ENCODE results near the gene SLC2A8.

Gene SLC2A8

GRCh38 chr9:127403507-127404192 is 6.7 kb downstream of the SLC2A8 start:
- no peak for DNase-seq (ENCODE audit: low spot score)

- no peak for DNase-seq (ENCODE audit: low spot score)
Observed at GRCh38 chr9:127404631-127405030, 7.7 kb downstream of the SLC2A8 start.

- no peak for DNase-seq (ENCODE audit: low spot score)
Observed at GRCh38 chr9:127405344-127406125, 8.6 kb downstream of the SLC2A8 start.

GRCh38 chr9:127406799-127407491 is 10.0 kb downstream of the SLC2A8 start:
- no peak for DNase-seq (ENCODE audit: low spot score)

GRCh38 chr9:127407492-127407843 is 10.5 kb downstream of the SLC2A8 start:
- DNase-seq (ENCODE audit: low spot score), result no peak

GRCh38 chr9:127411122-127411521 is 14.2 kb downstream of the SLC2A8 start:
- no peak for DNase-seq (ENCODE audit: low spot score)

GRCh38 chr9:127415141-127415540 is 18.2 kb downstream of the SLC2A8 start:
- DNase-seq (ENCODE audit: low spot score), result no peak

- no peak for DNase-seq (ENCODE audit: low spot score)
Observed at GRCh38 chr9:127415657-127416056, 18.7 kb downstream of the SLC2A8 start.

- no peak for DNase-seq (ENCODE audit: low spot score)
Observed at GRCh38 chr9:127417131-127418036, 20.4 kb downstream of the SLC2A8 start.

- DNase-seq (ENCODE audit: low spot score), result peak; percentile 36
Observed at GRCh38 chr9:127418037-127418471, 21.1 kb downstream of the SLC2A8 start.

GRCh38 chr9:127419348-127419747 is 22.4 kb downstream of the SLC2A8 start:
- no peak for DNase-seq (ENCODE audit: low spot score)

GRCh38 chr9:127421057-127421456 is 24.1 kb downstream of the SLC2A8 start:
- no peak for DNase-seq (ENCODE audit: low spot score)

- DNase-seq (ENCODE audit: low spot score), result no peak
Observed at GRCh38 chr9:127422133-127422782, 25.3 kb downstream of the SLC2A8 start.

GRCh38 chr9:127422787-127423186 is 25.8 kb downstream of the SLC2A8 start:
- DNase-seq (ENCODE audit: low spot score), result no peak

- no peak for DNase-seq (ENCODE audit: low spot score)
Observed at GRCh38 chr9:127423476-127423933, 26.5 kb downstream of the SLC2A8 start.

- DNase-seq (ENCODE audit: low spot score), result peak; percentile 95
Observed at GRCh38 chr9:127423934-127424675, 27.1 kb downstream of the SLC2A8 start, which contains the start of gene ZNF79. Gene ZNF79, plus strand, starts transcription at chr9:127424382. Its CDS starts 406 bp downstream, at chr9:127424788.

- no peak for DNase-seq (ENCODE audit: low spot score)
Observed at GRCh38 chr9:127424676-127424999, 27.7 kb downstream of the SLC2A8 start.

- no peak for DNase-seq (ENCODE audit: low spot score)
Observed at GRCh38 chr9:127426756-127427155, 29.8 kb downstream of the SLC2A8 start.

GRCh38 chr9:127428348-127428747 is 31.4 kb downstream of the SLC2A8 start:
- no peak for DNase-seq (ENCODE audit: low spot score)

GRCh38 chr9:127430415-127430814 is 33.4 kb downstream of the SLC2A8 start:
- no peak for DNase-seq (ENCODE audit: low spot score)
